K562 (cell line): Measurements from ENCODE around the gene HSPA1L. TPM values are rescaled to one million over a fixed set of nuclear protein-coding genes. Genes with fewer than 3 reads are reported as not detected.
A peak's percentile ranks its signal among the peaks of the same experiment; 100 is the strongest.

Experiments
- ARNT ChIP-seq, 2 experiments: fragments of 450-650 bp; IDR thresholded peaks; 2 replicates each; pipeline ENCODE4 v1.6.1; 2016; ENCODE audit warnings: mild to moderate bottlenecking in 1 of 2
- CCNT2 ChIP-seq: IDR thresholded peaks from 2 replicates; pipeline ENCODE4 v1.6.1; 2011; ENCODE audit warnings: borderline replicate concordance, low read depth, mild to moderate bottlenecking, moderate library complexity, mixed read lengths, low read length; ENCODE audit not compliant: insufficient read length; ENCODE audit errors: extremely low read depth
- CREB3L1 ChIP-seq: fragments of 450-650 bp; IDR thresholded peaks from 2 replicates; pipeline ENCODE4 v1.6.1; 2014; ENCODE audit warnings: low read depth, mild to moderate bottlenecking, moderate library complexity, borderline replicate concordance
- FOXO4 ChIP-seq: fragments of 450-650 bp; formaldehyde crosslinking; IDR thresholded peaks from 2 replicates; pipeline ENCODE4 v1.4.0; 2020; ENCODE audit warnings: mild to moderate bottlenecking, moderate library complexity
- MBD2 ChIP-seq: sonication (generic); IDR thresholded peaks from 2 replicates; pipeline ENCODE4 v1.6.1; 2016; ENCODE audit warnings: low read depth, borderline replicate concordance
- MLLT1 ChIP-seq, 2 experiments: fragments of 450-650 bp; IDR thresholded peaks; 2 replicates each; pipeline ENCODE4 v1.6.1; 2016
- MTF1 ChIP-seq: fragments of 250-450 bp; sonication (Bioruptor Pico); IDR thresholded peaks from 2 replicates; pipeline ENCODE4 v1.9.0; 2021; ENCODE audit warnings: moderate library complexity, mild to moderate bottlenecking, inconsistent platforms, borderline replicate concordance
- MYBL2 ChIP-seq, 2 experiments: fragments of 450-650 bp in 1 of 2; sonication (generic) in 1 of 2; formaldehyde crosslinking in 1 of 2; IDR thresholded peaks; 2 replicates each; pipeline versions ENCODE4 v1.6.1 to v1.8.1; 2017 to 2022; ENCODE audit warnings: borderline replicate concordance in 1 of 2, inconsistent platforms in 1 of 2, low read depth in 1 of 2, mild to moderate bottlenecking in 1 of 2, missing genetic modification reagents in 1 of 2, moderate library complexity in 1 of 2
- NCOA6 ChIP-seq: fragments of 450-650 bp; IDR thresholded peaks from 2 replicates; pipeline ENCODE4 v1.6.1; 2017; ENCODE audit warnings: mild to moderate bottlenecking
- NONO ChIP-seq, 2 experiments: fragments of 200-400 bp in 1 of 2; fragments of 450-650 bp in 1 of 2; formaldehyde crosslinking in 1 of 2; IDR thresholded peaks; 2 replicates each; pipeline ENCODE4 v1.6.1; 2017; ENCODE audit warnings: low read depth in 2 of 2, mild to moderate bottlenecking in 2 of 2, moderate library complexity in 2 of 2, low read length in 1 of 2
- PCBP2 ChIP-seq: fragments of 200-400 bp; formaldehyde crosslinking; IDR thresholded peaks from 2 replicates; pipeline ENCODE4 v1.6.1; 2018; ENCODE audit warnings: low read length, low read depth, mild to moderate bottlenecking, moderate library complexity; ENCODE audit not compliant: poor library complexity, severe bottlenecking
- POU5F1 ChIP-seq: fragments of 150-350 bp; IDR thresholded peaks from 2 replicates; pipeline ENCODE4 v1.6.1; 2014; ENCODE audit warnings: borderline replicate concordance, low read length, low read depth, mild to moderate bottlenecking; ENCODE audit not compliant: partially characterized antibody
- SMAD4 ChIP-seq: fragments of 250-450 bp; sonication (Bioruptor Pico); conservative IDR thresholded peaks from 2 replicates; pipeline ENCODE4 v1.8.0; 2021; ENCODE audit warnings: inconsistent platforms, mild to moderate bottlenecking, moderate library complexity
- ZKSCAN1 ChIP-seq: fragments of 150-350 bp; IDR thresholded peaks from 2 replicates; pipeline ENCODE4 v1.6.1; 2016; ENCODE audit warnings: low read depth, low read length
- ZNF124 ChIP-seq: sonication (generic); formaldehyde crosslinking; IDR thresholded peaks from 2 replicates; pipeline ENCODE4 v1.8.1; 2022; ENCODE audit warnings: missing genetic modification reagents
- ZNF583 ChIP-seq: fragments of 250-450 bp; sonication (Bioruptor Pico); IDR thresholded peaks from 2 replicates; pipeline ENCODE4 v1.4.0; 2020
- polyA plus RNA-seq, 8 experiments: library from polyadenylated mRNA; depleted of rRNA in 4 of 8; stranded (reverse) in 5 of 8; unstranded in 3 of 8; fragments of >200 nt; fragmentation: Nextera tagmentation in 2 of 8; fragmentation: Illumina TruSeq in 1 of 8; extraction: Ambion mirVana in 2 of 8; extraction: Trizol in 1 of 8; gene quantifications; 2 replicates each; pipeline versions ENCODE4 v1.2.1 to v1.2.3, GENCODE V29; 2011 to 2014; ENCODE audit warnings: inconsistent platforms in 1 of 8, missing spikeins in 1 of 8
- total RNA-seq, 7 experiments: library from RNA; depleted of rRNA in 6 of 7; stranded (reverse); fragments of >200 nt in 6 of 7; fragmentation: Illumina TruSeq in 2 of 7; extraction: Trizol in 2 of 7; gene quantifications; 2 replicates each; pipeline versions ENCODE4 v1.2.1 to v1.2.3, GENCODE V29; 2011 to 2021; ENCODE audit warnings: low replicate concordance in 1 of 7
- TF ChIP-seq, protein P1 (sequence below): sonication (generic); formaldehyde crosslinking; IDR thresholded peaks from 2 replicates; pipeline ENCODE4 v1.8.0; 2022; ENCODE audit warnings: mild to moderate bottlenecking, missing genetic modification reagents

The HSPA1L gene
- total and polyA plus RNA-seq, 9 of the 15 experiments (the other 6 are each of a cell fraction or from before 2014, with no cell fraction given), result 0.14 to 2.1 (median 1.3) TPM

DNA sequence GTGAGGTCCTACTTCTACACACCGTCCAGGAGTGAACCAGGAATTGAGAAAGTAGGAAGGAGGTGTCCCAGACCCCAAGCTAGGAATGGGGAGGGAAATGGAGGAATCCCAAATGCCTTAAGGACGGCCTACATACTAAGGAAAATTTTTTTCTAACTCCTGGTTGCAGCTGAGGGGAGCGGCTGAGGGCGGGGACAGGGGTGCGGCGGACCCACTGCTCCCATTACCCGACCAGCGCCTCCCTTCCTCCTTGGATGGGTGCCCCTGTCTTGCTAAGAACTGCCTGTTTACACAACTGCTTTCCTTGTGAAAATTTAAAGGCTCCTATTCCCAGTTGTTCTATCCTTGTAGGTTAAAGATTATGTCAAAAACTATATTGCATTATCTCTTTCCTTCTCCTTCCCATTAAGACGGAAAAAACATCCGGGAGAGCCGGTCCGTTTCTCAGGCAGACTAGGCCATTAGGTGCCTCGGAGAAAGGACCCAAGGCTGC lies 11.8 kb upstream of the HSPA1L start (continued):
- TF ChIP-seq CREB3L1 (no peak), POU5F1 (no peak), ARNT (IDR thresholded peaks at IDR 0.05) (no peak), MTF1 (CRISPR knock-in tag) (no peak), MYBL2 (IDR thresholded peaks at IDR 0.05; ENCODE audit: low read depth) (no peak), MYBL2 (CRISPR knock-in tag; IDR thresholded peaks at IDR 0.05; ENCODE audit: borderline replicate concordance) (no peak), NCOA6 (no peak), MLLT1 (IDR thresholded peaks at IDR 0.05) (no peak), MBD2 (no peak), PCBP2 (no peak), SMAD4 (CRISPR knock-in tag) (peak; percentile 66), ZKSCAN1 (0 out of 2 replicates have a peak, but pooled peaks have one; percentile 32), FOXO4 (CRISPR knock-in tag) (0 out of 2 replicates have a peak, but pooled peaks have one; percentile 10), ZNF124 (no peak), NONO (IDR thresholded peaks at IDR 0.05; ENCODE audit: low read depth in 2 of 2, low read length in 1 of 2) (no peak), CCNT2 (no peak), ZNF583 (CRISPR knock-in tag) (0 out of 2 replicates have a peak, but pooled peaks have one; percentile 21)
- TF ChIP-seq, protein P1, sequence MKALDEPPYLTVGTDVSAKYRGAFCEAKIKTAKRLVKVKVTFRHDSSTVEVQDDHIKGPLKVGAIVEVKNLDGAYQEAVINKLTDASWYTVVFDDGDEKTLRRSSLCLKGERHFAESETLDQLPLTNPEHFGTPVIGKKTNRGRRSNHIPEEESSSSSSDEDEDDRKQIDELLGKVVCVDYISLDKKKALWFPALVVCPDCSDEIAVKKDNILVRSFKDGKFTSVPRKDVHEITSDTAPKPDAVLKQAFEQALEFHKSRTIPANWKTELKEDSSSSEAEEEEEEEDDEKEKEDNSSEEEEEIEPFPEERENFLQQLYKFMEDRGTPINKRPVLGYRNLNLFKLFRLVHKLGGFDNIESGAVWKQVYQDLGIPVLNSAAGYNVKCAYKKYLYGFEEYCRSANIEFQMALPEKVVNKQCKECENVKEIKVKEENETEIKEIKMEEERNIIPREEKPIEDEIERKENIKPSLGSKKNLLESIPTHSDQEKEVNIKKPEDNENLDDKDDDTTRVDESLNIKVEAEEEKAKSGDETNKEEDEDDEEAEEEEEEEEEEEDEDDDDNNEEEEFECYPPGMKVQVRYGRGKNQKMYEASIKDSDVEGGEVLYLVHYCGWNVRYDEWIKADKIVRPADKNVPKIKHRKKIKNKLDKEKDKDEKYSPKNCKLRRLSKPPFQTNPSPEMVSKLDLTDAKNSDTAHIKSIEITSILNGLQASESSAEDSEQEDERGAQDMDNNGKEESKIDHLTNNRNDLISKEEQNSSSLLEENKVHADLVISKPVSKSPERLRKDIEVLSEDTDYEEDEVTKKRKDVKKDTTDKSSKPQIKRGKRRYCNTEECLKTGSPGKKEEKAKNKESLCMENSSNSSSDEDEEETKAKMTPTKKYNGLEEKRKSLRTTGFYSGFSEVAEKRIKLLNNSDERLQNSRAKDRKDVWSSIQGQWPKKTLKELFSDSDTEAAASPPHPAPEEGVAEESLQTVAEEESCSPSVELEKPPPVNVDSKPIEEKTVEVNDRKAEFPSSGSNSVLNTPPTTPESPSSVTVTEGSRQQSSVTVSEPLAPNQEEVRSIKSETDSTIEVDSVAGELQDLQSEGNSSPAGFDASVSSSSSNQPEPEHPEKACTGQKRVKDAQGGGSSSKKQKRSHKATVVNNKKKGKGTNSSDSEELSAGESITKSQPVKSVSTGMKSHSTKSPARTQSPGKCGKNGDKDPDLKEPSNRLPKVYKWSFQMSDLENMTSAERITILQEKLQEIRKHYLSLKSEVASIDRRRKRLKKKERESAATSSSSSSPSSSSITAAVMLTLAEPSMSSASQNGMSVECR, result peak; percentile 90
